Thoracic aorta (tissue), 2 donors: ENCODE results near the gene NAXD. TPM values are rescaled to one million over a fixed set of nuclear protein-coding genes. Genes with fewer than 3 reads are reported as not detected.
"Not testable (repeated sequence)": the region's sequence is repeated elsewhere in the genome, so short reads cannot be mapped to it uniquely, and the experiment has no call there.

Experiments
- ATAC-seq: fragments of 150-250 bp; one replicate; pipeline ENCODE4 v1.8.0; 2017; ENCODE audit warnings: low read depth; ENCODE audit not compliant: insufficient number of reproducible peaks, low FRiP score
- DNase-seq: peaks from one replicate; pipeline ENCODE4 v3.0.0-alpha.2; 2020; ENCODE audit warnings: low spot score
- H3K27ac ChIP-seq, 2 donors: fragments of 200-600 bp; sonication (generic); 1 replicate in 1 of 2; 2 replicates in 1 of 2; pipeline ENCODE4 v1.5.1; 2016; ENCODE audit warnings: mild to moderate bottlenecking in 2 of 2, moderate library complexity in 2 of 2
- H3K27me3 ChIP-seq: fragments of 200-600 bp; sonication (generic); replicated peaks from 2 replicates; pipeline ENCODE4 v1.6.0; 2016; ENCODE audit warnings: mild to moderate bottlenecking; ENCODE audit not compliant: insufficient read depth
- H3K36me3 ChIP-seq: fragments of 200-600 bp; sonication (generic); one replicate; pipeline ENCODE4 v1.5.1; 2016
- H3K4me1 ChIP-seq, 2 donors: fragments of 200-600 bp; sonication (generic); 1 replicate in 1 of 2; 2 replicates in 1 of 2; pipeline versions ENCODE4 v1.5.1 to v1.6.0; 2016; ENCODE audit warnings: low read depth in 2 of 2, mild to moderate bottlenecking in 1 of 2; ENCODE audit not compliant: control insufficient read depth in 1 of 2
- H3K4me3 ChIP-seq: fragments of 200-600 bp; sonication (generic); 2 replicates; pipeline ENCODE4 v1.5.1; 2016; ENCODE audit warnings: mild to moderate bottlenecking
- H3K9me3 ChIP-seq: fragments of 200-600 bp; sonication (generic); 2 replicates; pipeline ENCODE4 v1.5.1; 2016
- total RNA-seq, 2 donors: library from RNA; depleted of rRNA; stranded (reverse); fragments of >200 nt; gene quantifications; one replicate each; pipeline versions ENCODE4 v1.1.0 to v1.2.3, GENCODE V29; 2016
- TF ChIP-seq, protein P1 (sequence below): fragments of 200-600 bp; sonication (generic); IDR thresholded peaks from one replicate; pipeline ENCODE4 v1.5.1; 2019; ENCODE audit warnings: antibody characterized with exemption

NAXD gene
- total RNA-seq, 2 donors from 2014 or later = 24.9 to 31.4 TPM

DNA sequence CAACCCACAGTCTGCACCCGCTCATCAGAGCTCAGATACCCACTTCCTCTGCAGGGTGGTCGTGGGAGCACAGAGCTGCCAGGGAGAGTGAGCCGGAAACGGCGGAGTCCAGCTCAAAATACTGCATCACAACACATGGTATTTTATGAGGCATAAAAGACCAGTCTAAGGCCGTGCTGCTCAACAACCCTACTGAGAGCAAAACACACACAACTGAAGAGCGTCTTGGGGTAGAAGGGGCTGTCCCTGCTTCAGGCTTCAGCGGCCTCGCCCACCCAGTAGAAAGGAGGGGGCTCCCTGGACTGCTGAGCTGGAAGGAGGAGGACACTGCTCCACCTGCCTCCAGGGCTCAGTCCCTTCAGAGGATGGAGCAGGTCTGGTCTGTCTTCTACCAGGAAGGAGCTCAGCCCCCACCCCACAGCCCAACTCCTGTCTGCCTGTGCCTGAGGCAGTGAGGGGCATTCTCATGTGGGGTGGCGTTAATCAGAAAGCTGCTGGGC lies 36.9 kb downstream of the NAXD start:
- no peak for ATAC-seq
- no peaks in the 10 kb centered on the region for H3K9me3 ChIP-seq
- peaks cover 17% of the 10 kb centered on the region for H3K36me3 ChIP-seq
- H3K4me1 ChIP-seq = no peaks in the 10 kb centered on the region
- TF ChIP-seq, protein P1, sequence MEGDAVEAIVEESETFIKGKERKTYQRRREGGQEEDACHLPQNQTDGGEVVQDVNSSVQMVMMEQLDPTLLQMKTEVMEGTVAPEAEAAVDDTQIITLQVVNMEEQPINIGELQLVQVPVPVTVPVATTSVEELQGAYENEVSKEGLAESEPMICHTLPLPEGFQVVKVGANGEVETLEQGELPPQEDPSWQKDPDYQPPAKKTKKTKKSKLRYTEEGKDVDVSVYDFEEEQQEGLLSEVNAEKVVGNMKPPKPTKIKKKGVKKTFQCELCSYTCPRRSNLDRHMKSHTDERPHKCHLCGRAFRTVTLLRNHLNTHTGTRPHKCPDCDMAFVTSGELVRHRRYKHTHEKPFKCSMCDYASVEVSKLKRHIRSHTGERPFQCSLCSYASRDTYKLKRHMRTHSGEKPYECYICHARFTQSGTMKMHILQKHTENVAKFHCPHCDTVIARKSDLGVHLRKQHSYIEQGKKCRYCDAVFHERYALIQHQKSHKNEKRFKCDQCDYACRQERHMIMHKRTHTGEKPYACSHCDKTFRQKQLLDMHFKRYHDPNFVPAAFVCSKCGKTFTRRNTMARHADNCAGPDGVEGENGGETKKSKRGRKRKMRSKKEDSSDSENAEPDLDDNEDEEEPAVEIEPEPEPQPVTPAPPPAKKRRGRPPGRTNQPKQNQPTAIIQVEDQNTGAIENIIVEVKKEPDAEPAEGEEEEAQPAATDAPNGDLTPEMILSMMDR = no peak
- no peak overlapping the region for H3K4me3 ChIP-seq
- no peaks in the 10 kb centered on the region for H3K27me3 ChIP-seq
- no peak overlapping the region for H3K27ac ChIP-seq
- DNase-seq = no peak

DNA sequence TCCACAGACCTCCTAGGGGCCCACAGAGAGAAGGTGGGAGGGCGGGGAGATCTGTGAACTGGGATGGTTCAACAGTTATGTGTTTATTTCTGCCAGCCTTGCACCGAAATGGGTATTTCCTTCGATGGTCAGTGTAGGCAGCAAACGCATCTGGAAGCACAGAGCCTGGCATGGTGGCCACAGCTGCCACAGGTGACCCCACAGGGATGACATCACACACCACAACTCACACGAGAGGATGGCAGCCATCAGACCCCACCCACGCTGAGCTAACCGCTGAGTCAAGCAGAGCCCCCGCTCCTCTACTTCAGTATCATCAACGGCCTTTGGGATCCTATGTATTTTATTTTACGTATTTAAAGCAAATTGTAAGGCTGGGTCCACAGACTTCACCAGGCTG lies 37.4 kb downstream of the NAXD start:
- ATAC-seq (no peak), DNase-seq (no peak)
- TF ChIP-seq, protein P1 = no peak
- Histone ChIP-seq H3K4me3 (no peak overlapping the region), H3K4me1 (no peaks in the 10 kb centered on the region), H3K27ac (no peak overlapping the region), H3K27me3 (no peaks in the 10 kb centered on the region), H3K36me3 (peaks cover 17% of the 10 kb centered on the region), H3K9me3 (no peaks in the 10 kb centered on the region)

DNA sequence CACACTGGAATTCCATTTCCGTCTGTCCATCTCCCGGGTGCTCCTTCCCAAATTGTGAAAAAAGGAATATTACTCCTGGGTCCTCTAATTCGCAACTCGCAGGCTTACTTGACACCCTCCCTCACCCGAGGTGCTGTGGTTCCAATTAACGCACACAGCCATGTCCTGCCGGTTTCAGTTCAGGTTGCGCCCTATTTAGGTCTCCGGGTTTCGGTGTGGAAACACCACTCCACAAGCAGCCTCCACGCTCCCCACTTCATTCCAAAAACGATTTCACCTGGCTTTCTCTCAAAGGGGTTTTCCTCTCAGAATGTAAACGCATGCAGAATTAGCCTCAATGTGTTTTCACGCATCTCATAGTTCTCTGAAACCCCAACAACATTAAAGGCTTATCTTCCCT lies 37.9 kb downstream of the NAXD start:
- Histone ChIP-seq H3K27me3 (no peaks in the 10 kb centered on the region), H3K9me3 (no peaks in the 10 kb centered on the region), H3K4me1 (no peaks in the 10 kb centered on the region), H3K4me3 (no peak overlapping the region), H3K27ac (no peak overlapping the region), H3K36me3 (peaks cover 17% of the 10 kb centered on the region)
- TF ChIP-seq, protein P1 = no peak
- no peak for ATAC-seq
- no peak for DNase-seq

DNA sequence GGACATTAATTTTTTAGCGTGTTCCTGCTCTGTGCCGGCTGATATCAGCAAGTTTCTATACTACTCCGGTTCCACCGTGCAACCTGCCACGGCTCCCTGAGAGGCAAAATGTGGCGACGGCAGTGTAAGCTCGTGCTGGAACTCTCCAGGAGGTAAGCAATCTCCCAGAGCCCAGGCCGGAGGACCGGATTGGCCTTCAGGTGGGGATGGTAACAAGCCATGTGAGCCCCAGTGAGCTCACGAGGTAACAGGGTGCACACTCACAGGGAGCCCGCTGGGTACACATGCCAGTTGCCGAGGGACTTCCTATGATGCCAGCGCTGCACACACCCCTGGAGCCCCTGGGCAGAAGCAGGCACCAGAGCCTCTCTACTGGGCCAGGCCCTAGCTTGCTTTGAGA lies 38.5 kb downstream of the NAXD start:
- no peaks in the 10 kb centered on the region for H3K27me3 ChIP-seq
- peaks cover 17% of the 10 kb centered on the region for H3K36me3 ChIP-seq
- no peak overlapping the region for H3K27ac ChIP-seq
- no peaks in the 10 kb centered on the region for H3K9me3 ChIP-seq
- no peak for ATAC-seq
- TF ChIP-seq, protein P1 = no peak
- no peaks in the 10 kb centered on the region for H3K4me1 ChIP-seq
- DNase-seq = no peak
- no peak overlapping the region for H3K4me3 ChIP-seq

DNA sequence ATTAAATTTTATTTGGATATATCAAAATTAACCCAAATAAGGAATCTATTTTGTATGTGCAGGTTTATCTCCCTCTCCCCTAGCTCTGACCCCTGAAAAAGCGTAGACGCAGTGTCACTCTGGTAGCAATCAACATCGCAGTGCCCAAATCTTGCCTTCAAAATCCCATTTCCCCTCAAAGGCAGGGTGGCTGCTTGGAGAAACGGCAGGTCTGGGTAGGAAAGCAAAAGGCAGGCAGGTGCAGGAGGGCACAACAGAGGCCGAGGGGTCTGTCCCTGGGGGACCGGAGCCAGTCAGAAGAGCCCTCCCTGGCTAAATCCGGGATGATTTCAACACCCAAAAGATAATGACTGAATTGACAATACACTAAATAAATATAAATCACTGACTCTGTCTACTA lies 41.9 kb downstream of the NAXD start:
- H3K36me3 ChIP-seq = peaks cover 18% of the 10 kb centered on the region
- DNase-seq (no peak), ATAC-seq (no peak)
- H3K4me3 ChIP-seq = no peak overlapping the region
- no peaks in the 10 kb centered on the region for H3K27me3 ChIP-seq
- TF ChIP-seq, protein P1 = no peak
- no peak overlapping the region for H3K27ac ChIP-seq
- H3K9me3 ChIP-seq = no peaks in the 10 kb centered on the region
- H3K4me1 ChIP-seq = no peaks in the 10 kb centered on the region

DNA sequence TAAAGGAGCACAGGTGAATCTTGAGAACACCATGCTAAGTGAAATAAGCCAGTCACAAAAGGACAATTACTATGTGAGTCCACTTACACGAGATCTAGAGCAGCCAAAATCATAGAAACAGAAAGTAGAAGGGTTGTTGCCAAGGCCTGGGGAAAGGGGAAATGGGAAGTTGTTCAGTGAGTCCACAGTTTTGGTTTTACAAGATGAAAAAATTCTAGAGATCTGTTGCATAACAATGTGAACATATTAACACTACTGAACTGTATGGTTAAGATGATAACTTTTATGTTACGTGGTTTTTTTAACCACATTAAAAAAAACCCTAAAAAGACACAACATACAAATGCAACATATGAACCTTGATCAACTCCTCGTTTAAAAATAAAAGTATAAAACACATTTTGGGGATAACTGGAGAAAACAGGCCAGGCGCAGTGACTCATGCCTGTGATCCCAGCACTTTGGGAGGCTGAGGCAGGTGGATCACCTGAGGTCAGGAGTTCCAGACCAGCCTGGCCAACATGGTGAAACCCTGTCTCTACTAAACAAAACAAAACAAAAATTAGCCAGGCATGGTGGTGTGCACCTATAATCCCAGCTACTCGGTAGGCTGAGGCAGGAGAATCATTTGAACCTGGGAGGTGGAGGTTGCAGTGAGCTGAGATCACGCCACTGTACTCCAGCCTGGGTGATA lies 43.0 kb downstream of the NAXD start:
- not testable (repeated sequence) for ATAC-seq, DNase-seq, H3K4me1 ChIP-seq, H3K27me3 ChIP-seq, H3K27ac ChIP-seq, H3K4me3 ChIP-seq, H3K9me3 ChIP-seq
- H3K36me3 ChIP-seq = peaks cover 30% of the 10 kb centered on the region
